ENCODE measurements around the gene MRC1.

GRCh38 chr10:17805921-17806577 is 3.1 kb upstream of the MRC1 start:
- 0 out of 2 replicates have a peak, but pooled peaks have one; percentile 15 for TF ChIP-seq CTCF (conservative IDR thresholded peaks at IDR 0.05)
- no peak for TF ChIP-seq EZH2 (IDR thresholded peaks at IDR 0.05; ENCODE audit: low read depth)
